SK-N-SH (cell line): Measurements from ENCODE around the gene MTHFD2L. TPM values are rescaled to one million over a fixed set of nuclear protein-coding genes. Genes with fewer than 3 reads are reported as not detected.

Source experiments
- CTCF ChIA-PET: fragments of 300-600, 350-600 bp; formaldehyde crosslinking; extraction: SDS; loops from one replicate; lab custom pipeline; 2021; lab: Yijun Ruan, JAX
- POLR2A ChIA-PET: fragments of 350-600 bp; sonication (Branson Sonifier 250); formaldehyde crosslinking; extraction: SDS; loops from one replicate; lab custom pipeline; 2020; ENCODE audit warnings: antibody characterized with exemption, inconsistent platforms; lab: Yijun Ruan, JAX
- DNase-seq: peaks from one replicate; pipeline ENCODE4 v3.0.0; 2012
- H2AFZ ChIP-seq: fragments of 200-600 bp; sonication (generic); 2 replicates; pipeline ENCODE4 v1.8.1; 2016; ENCODE audit warnings: antibody characterized with exemption, mild to moderate bottlenecking, low read depth
- H3F3A ChIP-seq: fragments of 200-600 bp; sonication (generic); replicated peaks from 2 replicates; pipeline ENCODE3; 2016; ENCODE audit warnings: antibody characterized with exemption, mild to moderate bottlenecking; ENCODE audit not compliant: insufficient read depth
- H3K27ac ChIP-seq, 2 experiments: fragments of 200-500 bp in 1 of 2; fragments of 200-600 bp in 1 of 2; sonication (Bioruptor generic) in 1 of 2; sonication (generic), shearing (Covaris generic) in 1 of 2; 2 replicates each; pipeline versions ENCODE4 v1.5.1 to v1.6.1; 2014 to 2016; ENCODE audit warnings: low read depth in 2 of 2, inconsistent platforms in 1 of 2, low read length in 1 of 2, mild to moderate bottlenecking in 1 of 2, mixed read lengths in 1 of 2
- H3K27me3 ChIP-seq: fragments of 200-600 bp; sonication (generic), shearing (Covaris generic); 2 replicates; pipeline ENCODE4 v1.6.1; 2016; ENCODE audit warnings: mixed run types; ENCODE audit not compliant: insufficient read depth
- H3K36me3 ChIP-seq, 2 experiments: fragments of 200-500 bp in 1 of 2; fragments of 200-600 bp in 1 of 2; sonication (Bioruptor generic) in 1 of 2; sonication (generic) in 1 of 2; replicated peaks in 1 of 2; 2 replicates each; pipeline versions ENCODE3 to v1.5.1; 2014 to 2016; ENCODE audit warnings: low read length in 1 of 2, mild to moderate bottlenecking in 1 of 2; ENCODE audit not compliant: insufficient read depth in 2 of 2, control insufficient read depth in 1 of 2
- H3K4me1 ChIP-seq, 2 experiments: fragments of 200-500 bp in 1 of 2; fragments of 200-600 bp in 1 of 2; sonication (Bioruptor generic) in 1 of 2; sonication (generic), shearing (Covaris generic) in 1 of 2; 2 replicates each; pipeline versions ENCODE4 v1.5.1 to v1.6.1; 2014 to 2016; ENCODE audit warnings: low read depth in 1 of 2, low read length in 1 of 2, mixed run types in 1 of 2; ENCODE audit not compliant: insufficient read depth in 2 of 2, control insufficient read depth in 1 of 2
- H3K4me2 ChIP-seq: fragments of 200-600 bp; sonication (generic), shearing (Covaris generic); 2 replicates; pipeline ENCODE4 v1.6.1; 2017; ENCODE audit warnings: mixed run types
- H3K4me3 ChIP-seq, 2 experiments: fragments of 200-500 bp in 1 of 2; fragments of 200-600 bp in 1 of 2; sonication (Bioruptor generic) in 1 of 2; sonication (generic), shearing (Covaris generic) in 1 of 2; 2 replicates each; pipeline versions ENCODE4 v1.5.1 to v1.8.1; 2014 to 2016; ENCODE audit warnings: low read depth in 2 of 2, inconsistent platforms in 1 of 2, low read length in 1 of 2, mild to moderate bottlenecking in 1 of 2, mixed read lengths in 1 of 2, moderate library complexity in 1 of 2
- H3K79me2 ChIP-seq: fragments of 200-600 bp; sonication (generic); 2 replicates; pipeline ENCODE4 v1.8.1; 2017; ENCODE audit warnings: mild to moderate bottlenecking; ENCODE audit not compliant: insufficient read depth
- H3K9ac ChIP-seq: fragments of 200-600 bp; sonication (generic); 2 replicates; pipeline ENCODE4 v1.6.1; 2017; ENCODE audit warnings: mixed run types
- H3K9me2 ChIP-seq: fragments of 200-600 bp; sonication (generic); 2 replicates; pipeline ENCODE4 v1.6.1; 2017; ENCODE audit warnings: mixed run types
- H3K9me3 ChIP-seq: fragments of 200-600 bp; sonication (generic); 2 replicates; pipeline ENCODE4 v1.6.1; 2017; ENCODE audit warnings: mixed run types, mild to moderate bottlenecking, moderate library complexity
- H4K20me1 ChIP-seq: fragments of 200-600 bp; sonication (generic); 2 replicates; pipeline ENCODE4 v1.6.1; 2017; ENCODE audit warnings: mild to moderate bottlenecking, mixed run types; ENCODE audit not compliant: insufficient read depth
- EP300 ChIP-seq, 2 experiments: IDR thresholded peaks; 2 replicates each; pipeline versions ENCODE4 v1.4.0 to v1.6.1; 2012; ENCODE audit warnings: borderline replicate concordance in 1 of 2, low read depth in 1 of 2, low read length in 1 of 2
- EZH2phosphoT487 ChIP-seq: fragments of 200-600 bp; sonication (generic); IDR thresholded peaks from 2 replicates; pipeline ENCODE4 v1.6.1; 2017; ENCODE audit warnings: low read depth, mixed run types, mild to moderate bottlenecking, antibody characterized with exemption, moderate library complexity, borderline replicate concordance
- FOXJ3 ChIP-seq: sonication (generic); formaldehyde crosslinking; IDR thresholded peaks from 2 replicates; pipeline ENCODE4 v1.5.1; 2020; ENCODE audit warnings: mild to moderate bottlenecking, missing genetic modification reagents
- MAX ChIP-seq: IDR thresholded peaks from 2 replicates; pipeline ENCODE4 v1.4.0; 2012; ENCODE audit warnings: low read depth
- MEF2A ChIP-seq: IDR thresholded peaks from 2 replicates; pipeline ENCODE4 v1.4.0; 2012; ENCODE audit warnings: low read depth, borderline replicate concordance
- MXI1 ChIP-seq: IDR thresholded peaks from 2 replicates; pipeline ENCODE4 v1.6.1; 2012; ENCODE audit warnings: mild to moderate bottlenecking, low read depth, low read length, improper control_type of control experiment
- PBX3 ChIP-seq: IDR thresholded peaks from 2 replicates; pipeline ENCODE4; 2012
- RCOR1 ChIP-seq: fragments of 150-350 bp; IDR thresholded peaks from 2 replicates; pipeline ENCODE4 v1.6.1; 2017; ENCODE audit warnings: antibody characterized with exemption, low read length
- SIN3A ChIP-seq: IDR thresholded peaks from 2 replicates; pipeline ENCODE4 v1.6.1; 2012; ENCODE audit warnings: low read depth, mild to moderate bottlenecking, low read length, moderate library complexity, borderline replicate concordance
- TAF1 ChIP-seq: IDR thresholded peaks from 2 replicates; pipeline ENCODE4 v1.6.1; 2012; ENCODE audit warnings: low read depth, mild to moderate bottlenecking, low read length, moderate library complexity, borderline replicate concordance
- USF2 ChIP-seq: fragments of 150-350 bp; IDR thresholded peaks from 2 replicates; pipeline ENCODE4 v1.6.1; 2017; ENCODE audit warnings: antibody characterized with exemption, low read length, low read depth, borderline replicate concordance
- WGBS: methylation state at CpG from one replicate; pipeline ENCODE4 v1.1.6; 2017; ENCODE audit warnings: low lambda C conversion rate; 5-methylcytosine and 5-hydroxymethylcytosine counted together
- polyA plus RNA-seq, 3 experiments: library from polyadenylated mRNA; depleted of rRNA; stranded (reverse); fragments of >200 nt; gene quantifications; 2 replicates each; pipeline ENCODE4 v1.2.3, GENCODE V29; 2012

The MTHFD2L gene
- polyA plus RNA-seq, 1 of the 3 experiments (the other 2 are of a cell fraction) = 4.8 TPM

GRCh38 chr4:74291471-74291870 lies 133.6 kb downstream of the MTHFD2L start (continued):
- TF ChIP-seq PBX3 = no peak
- no peak for TF ChIP-seq MEF2A
- TF ChIP-seq, all 33 proteins: peak for 0

- H2AFZ ChIP-seq = no peak overlapping the region
Observed at GRCh38 chr4:74292111-74292870, 134.4 kb downstream of the MTHFD2L start.

GRCh38 chr4:74293558-74293957 lies 135.6 kb downstream of the MTHFD2L start:
- H3K9me3 ChIP-seq = no peaks in the 10 kb centered on the region
- no peak for DNase-seq
- no peaks in the 10 kb centered on the region for H3K9me2 ChIP-seq
- H3K27ac ChIP-seq = no peak overlapping the region
- H4K20me1 ChIP-seq = no peaks in the 10 kb centered on the region
- H3F3A ChIP-seq = no peaks in the 10 kb centered on the region
- H3K79me2 ChIP-seq = no peaks in the 10 kb centered on the region
- H3K27me3 ChIP-seq = no peaks in the 10 kb centered on the region
- no peaks in the 10 kb centered on the region for H3K36me3 ChIP-seq
- H3K4me3 ChIP-seq = no peak overlapping the region
- no peak overlapping the region for H3K4me2 ChIP-seq
- TF ChIP-seq EP300 (IDR thresholded peaks at IDR 0.05; ENCODE audit: borderline replicate concordance in 1 of 2, low read depth in 1 of 2, low read length in 1 of 2) (no peak), SIN3A (no peak), FOXJ3 (CRISPR knock-in tag) (no peak)
- TF ChIP-seq, all 33 proteins: peak for 0
- CTCF ChIA-PET = no interaction called here
- POLR2A ChIA-PET = no interaction called here
- Histone ChIP-seq H3K9ac (no peak overlapping the region), H3K4me1 (no peaks in the 10 kb centered on the region), H2AFZ (no peak overlapping the region)
- WGBS = 85% methylated on average over 2 of the region's 2 CpGs

More at GRCh38 chr4:74292111-74292870, 134.4 kb downstream of the MTHFD2L start:
- Histone ChIP-seq H3K4me2 (no peak overlapping the region), H4K20me1 (no peaks in the 10 kb centered on the region), H3K9ac (no peak overlapping the region), H3K4me1 (no peaks in the 10 kb centered on the region), H3K27ac (no peak overlapping the region), H3K4me3 (no peak overlapping the region), H3K36me3 (no peaks in the 10 kb centered on the region), H3F3A (no peaks in the 10 kb centered on the region), H3K27me3 (no peaks in the 10 kb centered on the region), H3K9me3 (no peaks in the 10 kb centered on the region), H3K9me2 (no peaks in the 10 kb centered on the region), H3K79me2 (no peaks in the 10 kb centered on the region)
- CTCF ChIA-PET = no interaction called here
- no peak for TF ChIP-seq MAX
- TF ChIP-seq EZH2phosphoT487 = no peak
- TF ChIP-seq USF2 = no peak
- TF ChIP-seq RCOR1 = no peak
- no peak for TF ChIP-seq TAF1
- no peak for TF ChIP-seq MXI1
- POLR2A ChIA-PET = no interaction called here
- no peak for DNase-seq
